ENCODE data around the gene UHRF1.
"Not testable (repeated sequence)": the region's sequence is repeated elsewhere in the genome, so short reads cannot be mapped to it uniquely, and the experiment has no call there.

The UHRF1 gene

GRCh38 chr19:4916292-4917082 lies 7.2 kb downstream of the UHRF1 start:
- no peak for DNase-seq (ENCODE audit: low read depth)
- peaks cover 21% of the 10 kb centered on the region for H3K4me1 ChIP-seq (ENCODE audit: control insufficient read depth, insufficient read depth, low read length)
- no peaks in the 10 kb centered on the region for H3K27me3 ChIP-seq (replicated peaks; ENCODE audit: control insufficient read depth, insufficient read depth, low read length)
- no peak overlapping the region for H3K9ac ChIP-seq (ENCODE audit: low read length)
- no peaks in the 10 kb centered on the region for H3K9me3 ChIP-seq (ENCODE audit: control insufficient read depth, low read length)
- H3K36me3 ChIP-seq (ENCODE audit: control insufficient read depth, insufficient read depth, low read length, severe bottlenecking), result no peaks in the 10 kb centered on the region
- H3K4me3 ChIP-seq (ENCODE audit: low read length), result no peak overlapping the region

- Histone ChIP-seq H3K9ac (ENCODE audit: low read length) (no peak overlapping the region), H3K27me3 (replicated peaks; ENCODE audit: control insufficient read depth, insufficient read depth, low read length) (no peaks in the 10 kb centered on the region), H3K9me3 (ENCODE audit: control insufficient read depth, low read length) (no peaks in the 10 kb centered on the region), H3K4me1 (ENCODE audit: control insufficient read depth, insufficient read depth, low read length) (no peaks in the 10 kb centered on the region), H3K36me3 (ENCODE audit: control insufficient read depth, insufficient read depth, low read length, severe bottlenecking) (no peaks in the 10 kb centered on the region), H3K4me3 (ENCODE audit: low read length) (no peak overlapping the region)
- no peak for DNase-seq (ENCODE audit: low read depth)
These were observed 13.4 kb downstream of the UHRF1 start for GRCh38 chr19:4922530-4923275.

GRCh38 chr19:4923276-4923747 lies 14.0 kb downstream of the UHRF1 start:
- no peaks in the 10 kb centered on the region for H3K9me3 ChIP-seq (ENCODE audit: control insufficient read depth, low read length)
- no peak overlapping the region for H3K4me3 ChIP-seq (ENCODE audit: low read length)
- H3K4me1 ChIP-seq (ENCODE audit: control insufficient read depth, insufficient read depth, low read length), result no peaks in the 10 kb centered on the region
- H3K27me3 ChIP-seq (replicated peaks; ENCODE audit: control insufficient read depth, insufficient read depth, low read length), result no peaks in the 10 kb centered on the region
- no peak overlapping the region for H3K9ac ChIP-seq (ENCODE audit: low read length)
- no peaks in the 10 kb centered on the region for H3K36me3 ChIP-seq (ENCODE audit: control insufficient read depth, insufficient read depth, low read length, severe bottlenecking)
- no peak for DNase-seq (ENCODE audit: low read depth)

- Histone ChIP-seq H3K27me3 (replicated peaks; ENCODE audit: control insufficient read depth, insufficient read depth, low read length) (no peaks in the 10 kb centered on the region), H3K4me3 (ENCODE audit: low read length) (no peak overlapping the region), H3K9me3 (ENCODE audit: control insufficient read depth, low read length) (no peaks in the 10 kb centered on the region), H3K4me1 (ENCODE audit: control insufficient read depth, insufficient read depth, low read length) (peaks cover 4% of the 10 kb centered on the region), H3K9ac (ENCODE audit: low read length) (no peak overlapping the region), H3K36me3 (ENCODE audit: control insufficient read depth, insufficient read depth, low read length, severe bottlenecking) (no peaks in the 10 kb centered on the region)
- no peak for DNase-seq (ENCODE audit: low read depth)
These were observed 19.9 kb downstream of the UHRF1 start for GRCh38 chr19:4929186-4929585.

GRCh38 chr19:4930664-4931063 lies 21.4 kb downstream of the UHRF1 start:
- H3K27me3 ChIP-seq (replicated peaks; ENCODE audit: control insufficient read depth, insufficient read depth, low read length), result no peaks in the 10 kb centered on the region
- DNase-seq (ENCODE audit: low read depth), result no peak
- H3K4me1 ChIP-seq (ENCODE audit: control insufficient read depth, insufficient read depth, low read length), result peaks cover 4% of the 10 kb centered on the region
- no peak overlapping the region for H3K9ac ChIP-seq (ENCODE audit: low read length)
- H3K4me3 ChIP-seq (ENCODE audit: low read length), result no peak overlapping the region
- no peaks in the 10 kb centered on the region for H3K36me3 ChIP-seq (ENCODE audit: control insufficient read depth, insufficient read depth, low read length, severe bottlenecking)
- no peaks in the 10 kb centered on the region for H3K9me3 ChIP-seq (ENCODE audit: control insufficient read depth, low read length)

- no peak overlapping the region for H3K4me3 ChIP-seq (ENCODE audit: low read length)
- DNase-seq (ENCODE audit: low read depth), result no peak
- no peaks in the 10 kb centered on the region for H3K9me3 ChIP-seq (ENCODE audit: control insufficient read depth, low read length)
- H3K4me1 ChIP-seq (ENCODE audit: control insufficient read depth, insufficient read depth, low read length), result peaks cover 4% of the 10 kb centered on the region
- no peaks in the 10 kb centered on the region for H3K27me3 ChIP-seq (replicated peaks; ENCODE audit: control insufficient read depth, insufficient read depth, low read length)
- H3K36me3 ChIP-seq (ENCODE audit: control insufficient read depth, insufficient read depth, low read length, severe bottlenecking), result no peaks in the 10 kb centered on the region
- H3K9ac ChIP-seq (ENCODE audit: low read length), result no peak overlapping the region
These were observed 23.4 kb downstream of the UHRF1 start for GRCh38 chr19:4932711-4933110.

GRCh38 chr19:4933528-4933927 lies 24.2 kb downstream of the UHRF1 start:
- no peak for DNase-seq (ENCODE audit: low read depth)
- Histone ChIP-seq H3K9me3 (ENCODE audit: control insufficient read depth, low read length) (no peaks in the 10 kb centered on the region), H3K4me1 (ENCODE audit: control insufficient read depth, insufficient read depth, low read length) (peaks cover 4% of the 10 kb centered on the region)

GRCh38 chr19:4935444-4935843 lies 26.1 kb downstream of the UHRF1 start:
- no peak overlapping the region for H3K4me3 ChIP-seq (ENCODE audit: low read length)
- H3K4me1 ChIP-seq (ENCODE audit: control insufficient read depth, insufficient read depth, low read length), result no peaks in the 10 kb centered on the region
- no peak overlapping the region for H3K9ac ChIP-seq (ENCODE audit: low read length)
- H3K9me3 ChIP-seq (ENCODE audit: control insufficient read depth, low read length), result no peaks in the 10 kb centered on the region
- no peak for DNase-seq (ENCODE audit: low read depth)
- H3K27me3 ChIP-seq (replicated peaks; ENCODE audit: control insufficient read depth, insufficient read depth, low read length), result no peaks in the 10 kb centered on the region
- no peaks in the 10 kb centered on the region for H3K36me3 ChIP-seq (ENCODE audit: control insufficient read depth, insufficient read depth, low read length, severe bottlenecking)

More at GRCh38 chr19:4933528-4933927, 24.2 kb downstream of the UHRF1 start:
- Histone ChIP-seq H3K27me3 (replicated peaks; ENCODE audit: control insufficient read depth, insufficient read depth, low read length) (no peaks in the 10 kb centered on the region), H3K4me3 (ENCODE audit: low read length) (no peak overlapping the region), H3K36me3 (ENCODE audit: control insufficient read depth, insufficient read depth, low read length, severe bottlenecking) (no peaks in the 10 kb centered on the region), H3K9ac (ENCODE audit: low read length) (no peak overlapping the region)

- Histone ChIP-seq H3K36me3 (ENCODE audit: control insufficient read depth, insufficient read depth, low read length, severe bottlenecking) (no peaks in the 10 kb centered on the region), H3K4me1 (ENCODE audit: control insufficient read depth, insufficient read depth, low read length) (no peaks in the 10 kb centered on the region), H3K4me3 (ENCODE audit: low read length) (no peak overlapping the region), H3K9me3 (ENCODE audit: control insufficient read depth, low read length) (no peaks in the 10 kb centered on the region), H3K27me3 (replicated peaks; ENCODE audit: control insufficient read depth, insufficient read depth, low read length) (no peaks in the 10 kb centered on the region), H3K9ac (ENCODE audit: low read length) (no peak overlapping the region)
- DNase-seq (ENCODE audit: low read depth), result no peak
These were observed 27.8 kb downstream of the UHRF1 start for GRCh38 chr19:4937060-4937459.

GRCh38 chr19:4938461-4938860 lies 29.2 kb downstream of the UHRF1 start:
- H3K36me3 ChIP-seq (ENCODE audit: control insufficient read depth, insufficient read depth, low read length, severe bottlenecking); DNase-seq (ENCODE audit: low read depth); H3K9me3 ChIP-seq (ENCODE audit: control insufficient read depth, low read length); H3K4me1 ChIP-seq (ENCODE audit: control insufficient read depth, insufficient read depth, low read length); H3K9ac ChIP-seq (ENCODE audit: low read length); H3K27me3 ChIP-seq (replicated peaks; ENCODE audit: control insufficient read depth, insufficient read depth, low read length); H3K4me3 ChIP-seq (ENCODE audit: low read length): not testable (repeated sequence)

- DNase-seq (ENCODE audit: low read depth), result no peak
- no peaks in the 10 kb centered on the region for H3K27me3 ChIP-seq (replicated peaks; ENCODE audit: control insufficient read depth, insufficient read depth, low read length)
- no peak overlapping the region for H3K4me3 ChIP-seq (ENCODE audit: low read length)
- no peaks in the 10 kb centered on the region for H3K9me3 ChIP-seq (ENCODE audit: control insufficient read depth, low read length)
- H3K4me1 ChIP-seq (ENCODE audit: control insufficient read depth, insufficient read depth, low read length), result no peaks in the 10 kb centered on the region
- no peaks in the 10 kb centered on the region for H3K36me3 ChIP-seq (ENCODE audit: control insufficient read depth, insufficient read depth, low read length, severe bottlenecking)
- H3K9ac ChIP-seq (ENCODE audit: low read length), result no peak overlapping the region
These were observed 30.2 kb downstream of the UHRF1 start for GRCh38 chr19:4939466-4939865.
